GM19035 (cell line): ENCODE data around the gene TAS2R39.

Experiments
- ATAC-seq: cut with Tn5 transposase; IDR thresholded peaks from one replicate; pipeline ENCODE4 v1.9.1; 2021; ENCODE audit not compliant: unreplicated experiment

TAS2R39 gene

GRCh38 chr7:143216151-143216550, 32.9 kb downstream of the TAS2R39 start:
- ATAC-seq: no peak

- no peak for ATAC-seq
Measured at GRCh38 chr7:143216686-143217085, 33.5 kb downstream of the TAS2R39 start.

DNA sequence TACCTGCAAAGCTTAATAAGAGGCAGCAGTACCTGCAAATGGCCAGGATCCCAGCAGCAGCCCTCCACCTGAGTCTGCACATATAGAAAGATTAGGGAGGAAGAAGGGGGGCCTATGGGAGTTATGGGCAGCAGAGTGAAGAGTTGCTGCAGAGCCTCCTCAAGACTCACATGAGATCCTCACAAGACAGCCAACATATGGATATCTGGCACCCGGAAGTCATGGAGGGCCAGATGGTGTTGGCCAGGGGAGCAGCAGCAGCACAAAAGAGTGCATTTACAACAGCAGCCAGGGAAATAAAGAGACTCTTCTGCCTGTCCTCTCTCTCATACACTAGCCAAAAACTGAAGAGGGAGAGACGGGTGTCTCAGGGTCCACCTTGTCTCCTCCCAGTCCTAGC, 34.6 kb downstream of the TAS2R39 start:
- no peak for ATAC-seq

- no peak for ATAC-seq
Measured at GRCh38 chr7:143221286-143221685, 38.1 kb downstream of the TAS2R39 start.

- no peak for ATAC-seq
Measured at GRCh38 chr7:143221737-143222136, 38.5 kb downstream of the TAS2R39 start, which contains the start of gene TAS2R40. Gene TAS2R40 (plus strand): TSS chr7:143222037. CDS start chr7:143222079, 42 bp downstream.

- no peak for ATAC-seq
Measured at GRCh38 chr7:143222782-143223181, 39.6 kb downstream of the TAS2R39 start.

- ATAC-seq: no peak
Measured at GRCh38 chr7:143223784-143224183, 40.6 kb downstream of the TAS2R39 start.

GRCh38 chr7:143225047-143225446, 41.8 kb downstream of the TAS2R39 start:
- ATAC-seq: no peak

DNA sequence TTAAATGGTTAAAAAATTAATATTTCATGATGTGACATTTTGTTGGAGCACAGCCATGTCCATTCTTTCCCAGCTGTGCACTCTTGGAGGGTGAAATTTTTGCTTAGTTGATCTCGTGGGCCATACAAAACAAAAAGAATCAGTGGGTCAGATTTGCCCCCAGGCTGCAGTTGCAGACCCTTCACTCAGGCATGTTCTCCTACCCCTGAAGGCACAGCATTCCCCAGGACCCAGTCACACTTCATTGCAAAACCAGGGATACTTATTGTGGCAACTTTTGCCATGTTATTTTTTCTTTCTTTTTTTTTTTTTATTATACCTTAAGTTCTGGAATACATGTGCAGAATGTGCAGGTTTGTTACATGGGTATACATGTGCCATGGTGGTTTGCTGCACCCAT, 44.6 kb downstream of the TAS2R39 start:
- no peak for ATAC-seq

DNA sequence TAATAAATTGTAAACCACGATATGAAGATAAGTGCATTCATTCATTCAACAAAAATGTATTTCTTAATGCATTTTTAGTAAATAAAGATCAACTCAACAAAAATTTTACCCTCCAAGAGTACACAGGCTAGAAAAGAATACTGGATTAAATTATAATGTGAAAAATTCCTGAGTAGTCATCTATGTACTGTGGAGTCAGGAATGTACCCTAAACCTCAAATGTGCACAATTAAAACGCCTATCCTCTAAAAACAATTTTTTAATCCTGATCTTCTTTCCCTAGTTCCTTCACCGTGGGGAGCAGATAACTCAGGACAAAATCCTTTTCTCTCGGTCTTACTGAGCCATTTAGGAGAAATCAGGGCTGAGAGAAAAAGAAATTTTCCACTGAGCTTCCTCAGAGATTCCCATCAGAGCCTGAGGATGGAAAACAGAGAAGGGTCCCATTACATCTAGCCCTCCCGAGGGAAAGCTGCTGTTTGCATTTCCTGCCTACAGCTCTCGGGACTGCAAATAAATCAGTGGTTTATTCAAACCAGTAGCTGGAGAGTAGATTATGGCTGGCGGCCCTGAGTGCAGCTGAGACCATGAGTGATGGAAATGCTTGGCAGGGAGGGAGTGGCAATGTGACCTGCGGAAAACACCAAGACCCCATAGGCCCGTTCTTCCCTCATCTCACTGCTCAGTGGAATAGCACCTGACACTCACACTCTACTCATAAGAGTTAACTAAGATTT, 46.0 kb downstream of the TAS2R39 start:
- no peak for ATAC-seq

DNA sequence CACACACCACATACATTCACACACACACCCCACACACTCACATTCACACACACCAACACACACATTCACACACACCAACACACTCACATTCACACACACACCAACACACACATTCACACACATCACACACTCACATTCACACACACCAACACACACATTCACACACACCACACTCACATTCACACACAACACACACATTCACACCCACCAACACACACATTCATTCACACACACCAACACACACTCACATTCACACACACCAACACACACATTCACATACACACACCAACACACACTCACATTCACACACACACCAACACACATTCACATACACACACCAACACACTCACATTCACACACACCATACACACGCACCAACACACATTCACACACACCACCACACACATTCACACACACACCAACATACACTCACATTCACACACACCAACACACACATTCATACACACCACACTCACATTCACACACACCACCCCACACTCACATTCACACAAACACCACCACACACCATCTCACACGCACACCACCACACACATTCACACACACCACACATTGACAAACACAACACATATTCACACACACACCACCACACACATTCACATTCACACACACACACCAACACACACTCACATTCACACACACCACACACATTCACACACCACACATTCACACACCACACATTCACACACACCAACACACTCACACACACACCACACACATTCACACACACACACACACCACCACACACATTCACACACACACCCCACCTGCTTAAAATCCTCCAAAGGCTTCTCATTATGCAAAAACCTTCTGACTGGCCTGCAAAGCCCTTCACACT, 47.6 kb downstream of the TAS2R39 start:
- ATAC-seq: no peak
